Measurements from ENCODE around the gene TSPAN32.

The TSPAN32 gene

DNA sequence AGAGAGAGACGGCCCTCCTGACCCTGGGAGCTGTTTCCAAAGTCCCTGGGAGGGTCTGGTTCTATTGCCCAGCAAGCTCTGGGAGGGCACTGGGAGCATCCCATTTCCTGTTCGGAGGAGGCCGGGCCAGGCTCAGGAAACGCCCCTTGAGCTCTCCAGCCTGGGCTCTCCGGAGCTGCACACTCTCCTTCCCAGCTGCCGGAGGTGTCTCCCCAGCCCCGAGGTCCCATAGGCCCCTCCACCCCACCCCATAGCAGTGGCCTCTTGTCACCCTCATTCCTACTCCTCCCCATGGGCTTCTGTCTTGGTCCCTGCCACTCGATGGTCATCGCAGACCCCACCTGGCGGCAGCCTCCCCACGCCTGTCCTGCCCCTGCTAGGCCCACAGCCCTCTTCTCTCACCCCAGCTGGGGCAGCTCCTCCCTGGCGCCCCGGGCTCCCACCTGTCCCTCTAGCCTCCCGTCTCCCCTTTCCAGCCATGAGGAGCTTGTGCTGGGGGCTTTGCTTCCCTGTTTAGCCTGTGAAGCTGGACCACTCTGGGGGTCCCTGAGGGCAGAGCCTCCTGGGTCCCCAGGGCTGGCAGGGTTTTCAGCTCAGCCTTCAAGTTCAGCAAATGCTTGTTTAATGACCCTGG, 2.8 kb downstream of the TSPAN32 start:
- DNase-seq: no peak

DNA sequence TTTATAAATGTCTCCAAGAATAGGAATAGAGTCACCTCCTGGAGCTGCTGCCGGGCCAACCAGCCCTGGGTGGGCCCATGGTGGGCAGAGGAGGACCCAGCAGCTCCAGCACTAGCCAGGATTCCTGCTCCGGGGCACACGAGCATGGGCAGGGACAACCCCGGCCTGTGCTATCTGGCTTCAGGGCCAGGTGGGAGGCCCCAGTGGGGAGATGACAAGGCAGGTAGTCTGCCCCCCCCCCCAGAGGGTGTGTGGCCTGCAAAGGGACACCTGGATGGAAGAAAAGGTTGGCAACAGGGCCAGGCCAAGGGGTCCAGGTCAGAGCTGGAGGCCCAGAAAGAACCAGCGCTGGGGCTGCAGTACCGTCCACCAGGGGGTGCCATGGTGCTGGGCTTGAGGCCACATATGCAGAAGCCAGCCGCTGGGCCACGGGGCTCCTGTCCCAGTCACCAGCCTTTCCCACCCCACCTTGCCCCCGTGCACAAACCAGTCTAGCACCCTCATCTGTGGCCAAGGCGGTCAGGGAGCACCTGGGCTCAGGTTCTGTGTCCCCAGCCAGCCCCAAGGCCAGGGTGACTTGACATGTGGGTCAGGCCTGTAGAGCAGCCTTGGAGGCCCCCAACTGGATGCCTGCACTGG, 3.4 kb downstream of the TSPAN32 start:
- DNase-seq: no peak

DNA sequence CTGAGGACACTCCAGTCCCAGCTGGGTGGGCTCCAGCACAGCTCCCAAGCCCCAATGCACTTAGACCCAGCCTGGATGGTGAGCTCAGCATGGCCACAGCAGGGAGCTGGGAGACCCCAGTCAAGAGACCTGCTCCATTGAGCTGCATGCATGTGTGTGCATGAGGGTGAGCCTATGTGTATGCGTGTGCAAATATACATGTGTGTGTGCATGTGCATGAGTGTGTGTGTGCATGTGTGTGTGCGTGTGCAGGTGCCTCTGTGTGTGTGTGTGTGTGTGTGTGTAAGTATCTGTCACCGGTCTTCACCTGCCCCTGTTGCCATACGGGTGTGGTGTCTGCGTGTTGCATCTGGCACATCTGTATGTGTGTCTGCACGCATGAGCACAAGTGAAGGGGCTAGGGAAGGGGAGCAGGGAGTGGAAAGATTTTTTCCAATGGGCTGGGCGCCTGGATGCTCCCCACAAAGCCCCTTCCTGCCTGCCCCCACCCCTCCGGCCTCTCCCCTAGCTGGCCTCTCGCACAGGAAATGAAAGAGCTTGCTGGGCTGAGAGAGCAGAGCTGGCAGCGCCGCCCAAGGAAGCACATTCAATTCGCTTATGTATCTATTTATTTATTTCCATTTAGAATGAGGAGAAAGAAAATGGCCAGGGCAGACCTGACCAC, 4.1 kb downstream of the TSPAN32 start:
- no peak for DNase-seq

DNA sequence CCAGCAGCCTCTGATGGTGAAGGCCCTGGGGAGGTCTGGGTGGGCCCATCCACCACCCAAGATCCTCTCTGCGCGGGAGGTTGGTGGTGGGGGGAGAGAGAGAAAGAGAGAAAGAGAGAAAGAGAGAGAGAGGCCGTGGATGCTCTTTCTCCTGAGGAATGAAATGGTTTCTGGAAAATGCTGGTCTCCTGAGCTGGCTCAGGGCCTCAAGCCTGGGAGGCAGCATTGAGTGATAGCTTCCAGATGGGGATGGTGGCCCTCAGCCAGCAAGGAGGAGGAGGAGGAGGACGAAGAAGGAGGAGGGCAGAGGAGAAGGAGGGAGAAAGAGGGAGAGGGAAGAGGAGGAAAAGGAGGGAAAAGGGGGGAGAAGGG, 4.6 kb downstream of the TSPAN32 start:
- no peak for DNase-seq

DNA sequence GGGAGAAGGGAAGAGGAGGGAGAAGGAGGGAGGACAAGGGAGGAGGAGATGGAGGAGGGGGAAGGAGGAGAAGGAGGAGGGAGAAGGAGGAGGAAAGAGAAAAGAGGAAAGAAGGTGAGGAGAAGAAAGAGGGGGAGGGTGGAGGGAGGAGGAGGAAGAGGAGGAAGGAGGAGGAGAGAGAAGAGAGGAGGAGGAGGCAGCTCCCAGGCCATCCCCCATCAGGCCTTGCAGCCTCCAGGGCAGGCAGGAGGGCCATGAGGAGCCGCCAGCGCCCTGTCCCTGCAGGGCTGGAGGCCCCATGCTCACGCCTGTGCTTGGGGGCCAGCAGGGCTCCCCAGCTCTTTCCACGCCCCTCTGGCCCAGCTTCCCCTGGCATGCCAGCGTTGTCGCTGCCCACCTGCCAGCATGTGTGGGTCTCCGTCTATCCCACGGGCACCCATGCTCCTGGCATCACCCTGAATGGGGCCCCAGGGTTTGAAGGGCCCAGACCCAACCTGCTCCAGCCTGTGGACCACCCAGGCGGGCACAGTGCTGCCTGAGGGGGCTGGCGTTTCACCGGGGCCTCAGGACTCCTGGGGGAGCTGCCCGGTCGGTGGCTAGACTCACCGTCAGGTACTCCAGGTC, 5.2 kb downstream of the TSPAN32 start:
- no peak for DNase-seq

DNA sequence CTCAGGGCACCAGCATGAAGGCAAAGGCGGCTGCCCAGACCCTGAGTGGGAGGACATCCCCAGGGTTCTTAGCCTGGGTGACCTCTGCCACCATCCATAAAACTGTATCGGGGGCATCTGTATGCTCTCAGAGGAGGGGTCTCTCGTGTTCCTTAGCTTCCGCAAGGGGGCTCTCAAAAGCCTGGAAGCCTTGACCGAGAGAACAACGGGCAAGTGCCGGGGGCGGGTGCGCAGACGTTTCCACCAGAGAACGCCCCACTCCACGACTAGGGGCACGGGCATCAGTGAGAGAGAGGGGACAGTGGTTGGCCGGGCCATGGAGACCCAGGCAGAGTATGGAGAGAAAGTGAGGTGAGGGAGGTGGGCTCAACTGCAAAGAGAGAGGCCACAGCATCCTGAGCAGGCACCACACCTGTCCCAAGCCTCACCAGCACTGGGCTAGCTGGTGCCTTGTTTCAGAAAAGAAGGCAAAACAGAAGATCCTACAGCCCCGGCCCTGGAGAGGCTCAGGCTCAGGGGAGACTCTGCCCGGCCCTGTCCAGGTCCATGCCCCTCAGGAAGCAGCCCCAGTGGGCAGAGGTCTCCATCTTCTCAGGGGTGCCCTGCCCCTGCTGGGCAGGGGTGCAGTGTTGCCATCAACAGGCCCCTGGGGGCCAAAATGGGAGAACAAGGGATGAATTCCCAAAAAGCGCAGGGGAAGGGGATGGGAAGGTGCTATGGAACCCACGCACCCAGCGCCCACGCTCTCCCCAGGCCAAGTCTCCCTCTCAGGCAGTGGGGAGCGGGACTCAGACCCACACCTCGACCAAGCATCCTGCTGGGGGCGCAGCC, 5.9 kb downstream of the TSPAN32 start:
- DNase-seq: no peak

DNA sequence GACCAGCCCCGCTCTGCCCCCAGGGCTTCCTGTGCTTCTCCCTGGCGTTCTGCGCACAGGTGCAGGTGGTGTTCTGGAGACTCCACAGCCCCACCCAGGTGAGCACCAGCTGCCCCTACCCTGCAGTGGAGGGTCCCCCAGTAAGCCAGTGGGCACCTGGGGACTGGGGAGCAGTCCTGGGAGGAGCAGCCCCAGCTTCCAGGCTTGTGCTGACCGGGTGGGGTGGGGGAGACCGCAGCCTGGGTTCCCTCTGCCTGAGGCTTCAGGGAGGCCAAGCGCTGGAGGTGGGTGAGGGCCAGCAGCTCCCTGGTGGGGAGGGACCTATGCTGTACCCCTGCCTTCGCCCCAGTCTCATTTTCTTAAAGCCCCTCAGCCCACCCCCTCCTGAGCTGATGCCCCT, 6.9 kb downstream of the TSPAN32 start:
- DNase-seq: no peak

DNA sequence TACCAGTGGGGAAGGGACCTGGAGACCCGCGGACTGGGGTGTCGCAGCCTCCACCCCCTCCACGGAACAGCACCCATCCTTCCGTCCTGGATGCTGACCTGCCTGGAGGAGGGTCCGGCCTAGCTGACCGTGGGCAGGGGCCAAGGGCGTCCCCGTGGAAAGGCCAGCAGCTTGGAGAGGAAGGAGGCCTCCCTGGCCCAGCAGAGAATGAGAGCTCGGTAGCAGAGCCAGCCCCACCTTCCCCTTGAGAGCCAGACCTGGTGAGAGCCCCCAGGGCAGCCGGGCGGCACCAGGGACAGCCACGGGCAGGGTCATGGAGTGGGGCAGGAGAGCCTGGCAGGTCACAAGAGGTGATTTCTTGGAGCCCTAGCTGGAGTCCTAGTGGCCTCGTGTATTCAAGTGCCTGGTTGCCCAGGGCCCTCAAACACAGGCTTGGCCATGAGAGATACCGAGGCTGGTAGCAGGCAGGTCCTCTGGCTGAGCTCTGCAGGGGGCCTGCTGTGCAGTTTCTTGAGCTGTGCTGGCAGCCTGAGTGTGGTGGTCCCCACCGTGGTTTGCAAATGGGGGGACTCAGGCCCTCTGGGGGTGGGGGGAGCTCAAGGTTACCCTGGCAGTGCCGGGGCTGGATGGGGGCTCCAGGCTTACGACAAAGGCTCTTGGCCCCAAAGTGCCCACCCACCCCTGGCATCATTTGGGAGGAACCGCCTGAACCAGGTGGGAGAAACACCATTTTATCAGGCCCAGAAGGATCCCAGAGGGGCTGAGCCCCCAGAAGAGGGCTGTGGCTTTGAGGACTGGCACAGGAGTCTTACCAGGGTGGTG, 7.6 kb downstream of the TSPAN32 start:
- DNase-seq: no peak

DNA sequence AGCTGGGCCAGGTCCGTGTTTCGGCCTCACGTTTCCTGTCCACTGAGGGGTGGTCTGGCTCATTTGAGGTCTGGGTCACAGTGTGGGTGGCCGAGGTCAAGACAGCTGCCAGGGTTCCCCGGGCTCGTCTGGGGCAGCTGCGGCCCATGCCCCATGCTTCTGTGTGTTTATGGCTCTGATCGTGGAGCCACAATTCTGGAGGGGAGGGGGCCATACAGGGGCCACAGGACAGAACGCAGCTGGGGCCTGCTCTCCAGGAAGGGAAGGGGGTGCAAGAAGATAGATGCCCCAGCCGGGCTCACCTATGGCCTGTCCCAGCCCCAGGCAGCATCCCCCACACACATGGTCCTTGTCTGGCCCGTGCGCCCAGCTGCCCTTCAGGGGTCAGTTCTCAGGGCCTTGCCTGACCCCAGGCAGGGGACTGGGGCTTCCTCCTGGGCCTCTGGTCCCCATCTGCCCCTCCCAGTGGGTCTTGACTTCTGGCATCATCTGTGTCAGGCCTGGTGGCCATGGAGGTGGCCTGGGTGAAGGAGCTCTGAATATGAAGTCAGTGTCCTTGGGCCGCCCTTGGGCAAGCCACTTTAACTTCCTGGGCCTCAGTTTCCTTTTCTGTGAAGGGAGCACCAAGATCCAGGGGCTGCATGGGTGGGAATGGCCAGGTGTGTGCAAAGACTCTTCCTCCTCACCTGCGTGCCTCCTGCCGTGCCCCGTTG, 8.4 kb downstream of the TSPAN32 start:
- no peak for DNase-seq

DNA sequence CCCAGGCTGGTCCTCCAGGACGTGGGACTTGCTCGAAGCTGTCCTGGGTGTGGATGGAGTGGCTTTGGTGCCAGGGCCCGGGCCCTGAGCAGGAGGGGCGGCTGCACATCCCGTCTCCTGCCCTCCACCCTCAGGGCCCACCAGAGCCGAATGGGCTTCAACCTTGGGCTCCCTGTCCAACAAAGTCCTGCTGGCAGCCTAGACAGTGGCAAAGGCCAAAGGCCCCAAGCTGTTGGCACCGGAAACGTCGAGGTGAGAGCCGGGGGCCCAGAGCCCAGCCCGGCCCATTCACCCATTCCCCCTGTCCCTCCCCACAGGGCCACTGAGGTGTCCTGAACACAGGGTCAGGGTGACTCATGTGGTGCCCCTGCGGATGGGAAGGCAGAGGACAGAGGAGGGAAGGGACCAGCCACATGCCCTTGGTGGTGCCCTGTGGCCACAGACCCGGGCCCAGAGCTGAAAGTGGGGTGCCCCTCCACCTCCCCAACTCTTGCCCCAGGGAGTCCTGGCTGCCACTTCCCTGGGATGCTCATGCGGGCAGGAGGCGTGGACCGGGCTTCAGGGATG, 9.1 kb downstream of the TSPAN32 start:
- DNase-seq: no peak

DNA sequence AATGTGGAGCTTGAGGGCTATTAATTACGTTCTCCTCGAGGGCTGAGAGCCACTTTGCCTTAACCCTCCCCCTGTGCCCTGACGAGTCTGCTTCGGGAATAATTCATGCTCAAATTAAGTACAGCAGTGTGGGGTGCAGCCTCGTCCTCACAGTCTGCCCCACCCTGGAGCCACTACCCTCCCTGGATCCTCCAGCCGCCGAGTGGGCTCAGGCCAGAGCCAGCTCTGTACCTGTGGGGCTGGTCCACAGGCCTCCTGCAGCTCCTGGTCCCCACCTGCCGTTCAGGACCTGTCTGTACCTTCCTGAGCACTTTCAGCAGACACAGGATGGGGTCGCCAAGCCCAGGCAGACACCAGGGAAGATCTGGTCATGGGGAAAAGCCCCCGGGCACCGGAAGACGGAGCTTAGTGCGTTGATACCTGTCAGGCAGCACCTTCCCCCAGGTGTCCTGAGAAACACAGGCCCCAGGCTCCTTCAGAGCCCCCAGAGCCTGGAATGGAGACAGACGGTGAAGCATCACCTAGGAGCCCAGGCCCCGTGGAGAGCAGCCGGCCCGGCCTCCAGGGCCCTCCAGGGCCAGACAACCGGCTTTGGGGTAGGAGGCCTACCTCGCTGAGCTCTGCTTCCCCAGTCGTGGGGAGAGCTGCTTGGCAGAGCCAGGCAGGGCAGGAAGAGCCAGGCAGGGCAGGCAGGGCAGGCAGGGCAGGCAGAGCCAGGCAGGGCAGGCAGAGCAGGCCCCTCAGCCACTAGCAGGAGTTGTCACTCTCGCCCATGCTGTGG, 9.7 kb downstream of the TSPAN32 start:
- DNase-seq: no peak

DNA sequence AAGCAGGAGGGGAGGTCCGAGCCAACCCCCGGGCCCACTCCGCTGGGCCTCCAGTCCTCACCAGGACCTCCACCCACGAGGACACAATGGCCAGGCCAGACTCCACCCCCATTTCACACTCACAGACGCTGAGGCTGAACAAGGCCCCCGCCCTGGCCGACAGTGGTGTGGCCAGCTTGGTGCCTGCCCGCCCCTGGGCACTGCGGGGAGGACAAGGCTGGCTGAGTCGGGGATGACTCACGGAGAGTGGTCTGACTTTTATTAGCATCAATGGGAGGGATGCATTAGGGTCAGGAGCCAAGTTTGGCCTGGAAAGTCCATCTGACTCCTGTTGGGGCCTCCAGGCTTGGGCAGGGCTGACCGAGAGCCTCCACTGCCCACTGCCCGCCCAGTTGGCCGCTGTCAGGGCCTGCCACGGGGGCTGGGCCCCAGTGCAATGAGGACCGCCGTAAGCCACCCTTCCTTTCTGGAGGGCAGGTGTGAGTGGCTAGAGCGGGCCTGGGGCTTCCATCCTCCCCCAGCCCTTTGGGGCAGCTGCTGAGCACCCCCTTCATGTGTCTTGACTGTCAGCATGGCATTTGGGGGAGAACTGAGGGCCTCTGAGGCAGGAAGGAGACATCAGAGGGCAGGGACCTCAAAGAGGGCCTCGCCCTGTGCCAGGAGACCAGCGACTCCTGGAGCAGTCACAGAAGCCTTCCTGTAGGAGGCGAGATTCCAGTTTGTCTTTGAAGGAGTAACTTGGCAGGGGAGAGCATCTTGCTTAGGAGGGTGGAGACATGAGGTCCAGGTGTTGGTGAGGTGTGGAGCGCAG, 10.6 kb downstream of the TSPAN32 start:
- no peak for DNase-seq

DNA sequence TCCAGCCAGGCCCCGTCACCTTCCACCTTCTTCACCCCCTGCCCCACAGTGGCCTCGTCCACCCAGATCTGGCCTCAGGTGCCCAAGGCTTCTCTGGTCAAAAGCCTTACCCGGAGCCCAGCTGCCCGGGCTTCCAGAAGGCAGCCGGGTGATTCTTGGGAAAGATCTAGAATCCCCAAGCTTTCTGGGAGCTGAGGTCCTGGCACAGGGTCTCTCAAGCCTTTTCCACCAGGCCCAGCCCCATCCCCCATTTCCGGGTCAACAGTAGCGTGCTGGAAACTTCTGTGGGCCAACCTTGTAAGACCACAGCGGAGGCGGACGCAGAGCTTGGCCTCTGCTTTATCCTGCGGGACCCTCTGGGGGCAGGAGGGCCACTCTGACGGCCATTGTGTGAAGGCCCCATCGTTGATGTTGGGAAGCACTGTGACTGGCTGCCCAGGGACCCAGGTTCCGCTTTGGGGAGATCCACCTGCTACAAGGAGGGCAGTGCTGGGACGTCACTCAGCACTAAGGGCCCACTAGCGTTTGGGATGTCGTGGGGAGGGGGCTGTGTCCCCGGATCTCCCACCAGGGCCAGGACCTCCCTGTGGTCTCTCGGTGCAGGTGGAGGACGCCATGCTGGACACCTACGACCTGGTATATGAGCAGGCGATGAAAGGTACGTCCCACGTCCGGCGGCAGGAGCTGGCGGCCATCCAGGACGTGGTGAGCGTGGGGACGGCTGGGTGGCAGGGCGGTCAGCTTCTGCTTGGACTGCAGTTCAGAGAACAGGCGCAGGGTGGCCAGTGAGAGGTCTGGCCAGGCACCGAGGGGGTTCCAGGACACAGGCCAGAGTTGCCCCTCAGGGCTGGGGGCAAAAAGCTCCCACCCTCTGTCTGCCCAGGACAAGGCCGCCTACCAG, 11.5 kb downstream of the TSPAN32 start:
- DNase-seq: no peak

DNA sequence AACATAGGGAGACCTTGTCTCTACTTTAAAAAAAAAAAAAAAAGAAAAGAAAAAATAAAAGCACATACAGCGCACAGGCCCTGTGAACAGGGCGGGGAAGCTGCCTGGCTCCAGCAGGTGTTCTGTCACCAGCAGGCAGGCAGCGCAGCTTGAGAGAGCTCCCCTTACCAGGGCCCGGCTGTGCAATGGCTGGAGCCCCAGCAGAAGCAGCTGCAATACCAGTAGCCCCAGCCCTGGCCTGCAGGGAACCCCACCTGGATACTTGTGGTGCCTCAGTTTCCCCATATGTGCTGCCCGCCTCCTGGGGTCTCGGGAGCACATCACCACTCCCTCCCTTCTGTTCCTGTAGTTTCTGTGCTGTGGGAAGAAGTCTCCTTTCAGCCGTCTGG, 12.3 kb downstream of the TSPAN32 start:
- DNase-seq: no peak

DNA sequence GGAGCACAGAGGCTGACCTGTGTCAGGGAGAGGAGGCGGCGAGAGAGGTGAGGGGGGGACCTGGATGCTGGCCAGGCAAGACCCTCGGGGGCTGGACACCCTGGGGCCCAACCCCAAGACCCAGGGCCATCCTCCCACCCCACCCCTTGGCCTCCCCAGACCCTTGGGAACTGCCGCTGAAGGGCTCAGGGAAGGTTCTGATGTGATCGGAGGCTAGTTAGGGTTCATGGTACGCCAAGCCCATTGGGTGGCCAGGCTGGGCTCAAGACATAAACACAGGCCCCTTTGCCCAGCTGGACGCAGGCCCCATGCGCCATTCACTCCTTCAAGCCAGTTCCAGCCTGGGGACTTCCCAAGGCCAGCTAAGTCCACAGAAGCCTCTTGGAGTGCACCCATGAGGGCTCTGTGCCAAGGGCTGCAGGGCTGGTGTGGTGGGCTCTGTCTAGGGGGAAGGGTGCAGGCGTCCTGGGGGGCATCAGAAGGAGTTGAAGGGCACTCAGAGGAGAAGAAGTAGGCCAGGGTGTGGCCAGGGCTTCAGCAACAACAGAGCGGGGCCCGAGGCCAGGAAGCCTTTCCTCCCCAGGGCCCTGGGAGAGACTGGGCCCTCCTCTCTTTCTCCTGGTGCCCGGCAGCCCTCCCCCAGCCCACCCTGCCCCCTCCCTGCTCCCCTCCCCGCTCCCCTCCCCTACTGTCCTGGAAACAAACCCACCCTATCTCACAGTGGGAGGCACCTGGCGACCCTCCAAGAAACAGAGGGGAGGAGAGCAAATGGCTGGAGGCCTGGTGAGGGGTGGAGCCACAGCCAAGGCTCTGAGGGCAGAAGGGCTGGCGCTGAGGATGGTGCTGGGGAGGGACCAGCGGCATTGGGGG, 12.9 kb downstream of the TSPAN32 start:
- no peak for DNase-seq

DNA sequence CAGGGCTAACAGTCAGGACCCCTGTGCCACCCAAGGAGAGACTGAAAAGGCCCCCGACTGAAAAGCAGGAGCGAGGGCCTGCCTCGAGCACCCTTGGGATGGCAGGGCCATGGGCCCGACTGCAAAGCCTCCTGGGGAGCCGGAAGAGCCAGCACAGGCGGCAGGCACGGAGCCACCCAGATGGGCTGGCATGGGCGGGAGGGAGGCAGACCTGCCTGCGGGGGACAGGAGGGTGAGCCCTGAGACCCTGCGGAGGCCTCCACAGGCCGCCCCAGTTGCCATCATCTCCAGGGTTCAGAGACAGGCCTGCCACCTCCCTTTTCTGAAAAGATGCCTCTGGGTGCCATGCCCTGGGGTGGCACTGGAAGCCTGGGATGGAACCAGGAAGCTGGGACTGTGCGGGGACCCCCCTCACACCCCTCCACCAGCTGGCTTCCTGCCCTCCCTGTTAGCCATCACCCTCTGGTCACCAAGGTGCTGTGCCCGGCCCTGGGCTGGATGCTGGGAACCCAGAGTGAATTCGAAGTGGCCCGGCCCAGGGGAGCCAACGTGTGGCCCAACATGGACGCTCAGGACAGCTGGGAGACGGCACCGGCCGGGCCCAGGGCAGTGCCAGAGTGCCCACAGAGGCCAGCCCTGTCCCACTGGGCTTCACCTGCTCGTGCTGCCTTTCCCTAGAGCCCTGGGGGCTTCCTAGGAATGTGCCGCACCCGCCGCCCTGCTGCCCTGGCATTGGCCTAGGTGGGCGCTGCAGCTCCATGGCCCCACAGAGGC, 13.8 kb downstream of the TSPAN32 start:
- DNase-seq: no peak

Data from GF-D8 (cell line).